ENCODE data around the gene TRIM7.

The TRIM7 gene

GRCh38 chr5:181197326-181197951, 7.6 kb downstream of the TRIM7 start:
- no peak overlapping the region for H3K4me3 ChIP-seq (ENCODE audit: low read depth, low read length)
- TF ChIP-seq CTCF (IDR thresholded peaks at IDR 0.05; ENCODE audit: low read depth, low read length) (no peak), MAX (IDR thresholded peaks at IDR 0.05; ENCODE audit: low read depth, low read length) (no peak), MYC (IDR thresholded peaks at IDR 0.05; ENCODE audit: low read depth, low read length) (no peak), POLR2A (IDR thresholded peaks at IDR 0.05; ENCODE audit: extremely low read depth, insufficient read length) (no peak)
- DNase-seq (ENCODE audit: low read depth) = no peak

GRCh38 chr5:181195249-181195761, 9.7 kb downstream of the TRIM7 start:
- H3K4me3 ChIP-seq (ENCODE audit: low read depth, low read length) = no peak overlapping the region
- no peak for DNase-seq (ENCODE audit: low read depth)
- TF ChIP-seq MYC (IDR thresholded peaks at IDR 0.05; ENCODE audit: low read depth, low read length) = no peak
- no peak for TF ChIP-seq POLR2A (IDR thresholded peaks at IDR 0.05; ENCODE audit: extremely low read depth, insufficient read length)
- no peak for TF ChIP-seq CTCF (IDR thresholded peaks at IDR 0.05; ENCODE audit: low read depth, low read length)
- TF ChIP-seq MAX (IDR thresholded peaks at IDR 0.05; ENCODE audit: low read depth, low read length) = no peak

GRCh38 chr5:181194489-181195248, 10.3 kb downstream of the TRIM7 start:
- DNase-seq (ENCODE audit: low read depth) = no peak
- TF ChIP-seq POLR2A (IDR thresholded peaks at IDR 0.05; ENCODE audit: extremely low read depth, insufficient read length) (no peak), CTCF (IDR thresholded peaks at IDR 0.05; ENCODE audit: low read depth, low read length) (no peak), MYC (IDR thresholded peaks at IDR 0.05; ENCODE audit: low read depth, low read length) (no peak), MAX (IDR thresholded peaks at IDR 0.05; ENCODE audit: low read depth, low read length) (no peak)
- H3K4me3 ChIP-seq (ENCODE audit: low read depth, low read length) = no peak overlapping the region

GRCh38 chr5:181193656-181194055, 11.3 kb downstream of the TRIM7 start:
- TF ChIP-seq POLR2A (IDR thresholded peaks at IDR 0.05; ENCODE audit: extremely low read depth, insufficient read length) (no peak), MYC (IDR thresholded peaks at IDR 0.05; ENCODE audit: low read depth, low read length) (no peak), CTCF (IDR thresholded peaks at IDR 0.05; ENCODE audit: low read depth, low read length) (no peak), MAX (IDR thresholded peaks at IDR 0.05; ENCODE audit: low read depth, low read length) (no peak)
- DNase-seq (ENCODE audit: low read depth) = no peak
- H3K4me3 ChIP-seq (ENCODE audit: low read depth, low read length) = no peak overlapping the region

- TF ChIP-seq MAX (IDR thresholded peaks at IDR 0.05; ENCODE audit: low read depth, low read length) = no peak
- no peak for TF ChIP-seq MYC (IDR thresholded peaks at IDR 0.05; ENCODE audit: low read depth, low read length)
- TF ChIP-seq CTCF (IDR thresholded peaks at IDR 0.05; ENCODE audit: low read depth, low read length) = no peak
- no peak for TF ChIP-seq POLR2A (IDR thresholded peaks at IDR 0.05; ENCODE audit: extremely low read depth, insufficient read length)
- DNase-seq (ENCODE audit: low read depth) = no peak
Observed at GRCh38 chr5:181192337-181193046, 12.5 kb downstream of the TRIM7 start.

More at GRCh38 chr5:181192337-181193046, 12.5 kb downstream of the TRIM7 start:
- peak overlapping the region; percentile 72 for H3K4me3 ChIP-seq (ENCODE audit: low read depth, low read length)

Measured in NB4 (cell line).